Measurements from ENCODE around the gene CDKL1. TPM values are rescaled to one million over a fixed set of nuclear protein-coding genes. Genes with fewer than 3 reads are reported as not detected.

The CDKL1 gene
- total and polyA plus RNA-seq, 2 of the 13 experiments (the other 11 are each of a cell fraction or from before 2014, with no cell fraction given), result 4.4 to 5.1 TPM

GRCh38 chr14:50396631-50397389, at the start of gene CDKL1 (continued):
- TF ChIP-seq HMG20B (CRISPR knock-in tag; conservative IDR thresholded peaks at IDR 0.05), result no peak
- TF ChIP-seq ZSCAN9 (CRISPR knock-in tag; IDR thresholded peaks at IDR 0.05; ENCODE audit: borderline replicate concordance), result no peak; the same call in 1 of the 2 replicates
- 0 out of 2 replicates have a peak, but pooled peaks have one; percentile 12 for TF ChIP-seq HBP1 (CRISPR knock-in tag; IDR thresholded peaks at IDR 0.05; ENCODE audit: low read depth)
- TF ChIP-seq ZBTB34 (CRISPR knock-in tag; IDR thresholded peaks at IDR 0.05), result no peak
- no peak for TF ChIP-seq THAP8 (CRISPR knock-in tag; IDR thresholded peaks at IDR 0.05; ENCODE audit: borderline replicate concordance)
- no peak for TF ChIP-seq ZNF678 (CRISPR knock-in tag; IDR thresholded peaks at IDR 0.05)
- TF ChIP-seq CBX1 (IDR thresholded peaks at IDR 0.05; ENCODE audit: low read depth), result no peak
- TF ChIP-seq ZNF597 (CRISPR knock-in tag; IDR thresholded peaks at IDR 0.05), result no peak
- peak; percentile 31; the same call in 1 of the 2 replicates for TF ChIP-seq HDAC1 (CRISPR knock-in tag; IDR thresholded peaks at IDR 0.05)
- peak; percentile 48; the same call in 1 of the 2 replicates for TF ChIP-seq SP4 (CRISPR knock-in tag; IDR thresholded peaks at IDR 0.05)
- TF ChIP-seq WIZ (CRISPR knock-in tag; IDR thresholded peaks at IDR 0.05), result no peak
- peak; percentile 83 for TF ChIP-seq HOXA3 (CRISPR knock-in tag; IDR thresholded peaks at IDR 0.05)
- no peak for TF ChIP-seq POLR2AphosphoS5 (IDR thresholded peaks at IDR 0.05; ENCODE audit: low read depth, low read length)
- no peak for TF ChIP-seq ZNF572 (CRISPR knock-in tag; IDR thresholded peaks at IDR 0.05)
- TF ChIP-seq GATAD1 (CRISPR knock-in tag; IDR thresholded peaks at IDR 0.05), result no peak
- TF ChIP-seq DBP (CRISPR knock-in tag; IDR thresholded peaks at IDR 0.05; ENCODE audit: not compliant biosample characterization), result peak; percentile 44
- TF ChIP-seq ZNF576 (CRISPR knock-in tag; IDR thresholded peaks at IDR 0.05), result no peak
- TF ChIP-seq NR1H2 (CRISPR knock-in tag; IDR thresholded peaks at IDR 0.05; ENCODE audit: borderline replicate concordance, low read depth), result peak; percentile 56; the same call in 1 of the 2 replicates
- TF ChIP-seq FOXO1 (CRISPR knock-in tag; IDR thresholded peaks at IDR 0.05), result peak; percentile 45; the same call in 1 of the 2 replicates
- TF ChIP-seq SIX4 (CRISPR knock-in tag; IDR thresholded peaks at IDR 0.05), result no peak
- TF ChIP-seq PHF20 (CRISPR knock-in tag; IDR thresholded peaks at IDR 0.05), result peak; percentile 49; the same call in 1 of the 2 replicates
- TF ChIP-seq GPN1 (CRISPR knock-in tag; IDR thresholded peaks at IDR 0.05; ENCODE audit: borderline replicate concordance), result peak; percentile 50; the same call in 1 of the 2 replicates
- peak; percentile 84; the same call in 1 of the 2 replicates for TF ChIP-seq NKX3-1 (CRISPR knock-in tag; IDR thresholded peaks at IDR 0.05)
- TF ChIP-seq ZNF331 (CRISPR knock-in tag; IDR thresholded peaks at IDR 0.05), result peak; percentile 23; the same call in 1 of the 2 replicates
- peak; percentile 11; the same call in 1 of the 2 replicates for TF ChIP-seq ZNF746 (CRISPR knock-in tag; IDR thresholded peaks at IDR 0.05)
- no peak for TF ChIP-seq KLF11 (CRISPR knock-in tag; IDR thresholded peaks at IDR 0.05)
